Adrenal gland (tissue), 5 donors: Measurements from ENCODE around the gene GALNTL6.

Experiments
- POLR2A ChIP-seq, 2 donors: fragments of 450-650 bp; IDR thresholded peaks; one replicate each; pipeline ENCODE4 v1.6.1; 2017; ENCODE audit warnings: antibody characterized with exemption in 2 of 2, mild to moderate bottlenecking in 2 of 2, moderate library complexity in 1 of 2
- TF ChIP-seq, protein P1 (sequence below), 6 experiments: fragments of 450-650 bp in 4 of 6; fragments of 200-600 bp in 2 of 6; sonication (generic) in 1 of 6; IDR thresholded peaks; 1 replicate in 5 of 6; 2 replicates in 1 of 6; pipeline versions ENCODE4 v1.5.1 to v1.8.0; 2016 to 2021; ENCODE audit warnings: antibody characterized with exemption in 6 of 6, mild to moderate bottlenecking in 2 of 6, moderate library complexity in 1 of 6
- donor health status: DM: no; HTN: no; CAD: no.

DNA sequence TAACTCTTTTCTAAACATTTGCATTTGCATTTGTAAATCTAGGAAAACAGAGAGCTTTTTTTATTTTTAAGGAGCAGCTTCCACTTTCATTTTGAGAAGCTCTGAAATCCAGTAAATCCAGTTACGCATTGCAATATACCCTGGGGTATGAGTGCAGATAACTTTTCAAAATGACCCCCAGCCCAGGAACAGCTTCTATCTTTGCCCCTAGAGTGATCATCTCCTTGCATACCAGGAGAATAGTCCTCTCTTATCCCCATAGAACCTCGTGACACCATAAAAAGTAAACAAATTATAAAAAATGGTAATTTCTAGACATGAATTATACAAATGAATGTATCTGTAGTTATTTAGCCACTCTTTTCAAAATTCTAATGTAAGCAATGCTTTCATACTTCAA lies 1063.2 kb downstream of the GALNTL6 start:
- TF ChIP-seq POLR2A (IDR thresholded peaks at IDR 0.05) = no peak
- TF ChIP-seq, protein P1, sequence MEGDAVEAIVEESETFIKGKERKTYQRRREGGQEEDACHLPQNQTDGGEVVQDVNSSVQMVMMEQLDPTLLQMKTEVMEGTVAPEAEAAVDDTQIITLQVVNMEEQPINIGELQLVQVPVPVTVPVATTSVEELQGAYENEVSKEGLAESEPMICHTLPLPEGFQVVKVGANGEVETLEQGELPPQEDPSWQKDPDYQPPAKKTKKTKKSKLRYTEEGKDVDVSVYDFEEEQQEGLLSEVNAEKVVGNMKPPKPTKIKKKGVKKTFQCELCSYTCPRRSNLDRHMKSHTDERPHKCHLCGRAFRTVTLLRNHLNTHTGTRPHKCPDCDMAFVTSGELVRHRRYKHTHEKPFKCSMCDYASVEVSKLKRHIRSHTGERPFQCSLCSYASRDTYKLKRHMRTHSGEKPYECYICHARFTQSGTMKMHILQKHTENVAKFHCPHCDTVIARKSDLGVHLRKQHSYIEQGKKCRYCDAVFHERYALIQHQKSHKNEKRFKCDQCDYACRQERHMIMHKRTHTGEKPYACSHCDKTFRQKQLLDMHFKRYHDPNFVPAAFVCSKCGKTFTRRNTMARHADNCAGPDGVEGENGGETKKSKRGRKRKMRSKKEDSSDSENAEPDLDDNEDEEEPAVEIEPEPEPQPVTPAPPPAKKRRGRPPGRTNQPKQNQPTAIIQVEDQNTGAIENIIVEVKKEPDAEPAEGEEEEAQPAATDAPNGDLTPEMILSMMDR (IDR thresholded peaks at IDR 0.05) = no peak
